T-cell (primary cell): ENCODE results near the gene KIF4A. TPM values are rescaled to one million over a fixed set of nuclear protein-coding genes. Genes with fewer than 3 reads are reported as not detected.
"Not testable (repeated sequence)": the region's sequence is repeated elsewhere in the genome, so short reads cannot be mapped to it uniquely, and the experiment has no call there.

Experiments
- ATAC-seq, 4 experiments: fragments of 200-7000 bp in 3 of 4; fragments of 150-1000 bp in 1 of 4; cut with Tn5 transposase; replicated peaks in 1 of 4; 1 replicate in 3 of 4; 2 replicates in 1 of 4; pipeline ENCODE4 v1.10.0; 2021; ENCODE audit warnings: moderate library complexity in 3 of 4, mild to moderate bottlenecking in 2 of 4, moderate number of reproducible peaks in 1 of 4
- CTCF ChIA-PET, 2 donors: fragments of 300-600 bp; sonication (Branson Sonifier 250); formaldehyde crosslinking; loops; one replicate each; lab custom pipeline; 2022; ENCODE audit warnings: antibody characterized with exemption in 2 of 2; lab: Charles Lee
- POLR2A ChIA-PET, 2 donors: fragments of 300-600 bp; sonication (Branson Sonifier 250); formaldehyde crosslinking; loops; one replicate each; lab custom pipeline; 2022; ENCODE audit warnings: antibody characterized with exemption in 2 of 2; lab: Charles Lee
- DNase-seq, 35 experiments: peaks; one replicate each; pipeline versions ENCODE4 v3.0.0 to v3.0.0-alpha.2; 2013 to 2023
- H3K27ac ChIP-seq: one replicate; pipeline ENCODE4 v1.5.1; 2013; ENCODE audit warnings: low read length
- H3K27me3 ChIP-seq, 2 experiments: replicated peaks in 1 of 2; 1 replicate in 1 of 2; 2 replicates in 1 of 2; pipeline versions ENCODE4 v1.6.1 to v1.7.0; 2013; ENCODE audit warnings: low read length in 1 of 2, mixed read lengths in 1 of 2; ENCODE audit not compliant: control insufficient read depth in 2 of 2, insufficient read depth in 2 of 2; ENCODE audit errors: extremely low read depth in 1 of 2
- H3K36me3 ChIP-seq, 2 donors: 1 replicate in 1 of 2; 2 replicates in 1 of 2; pipeline versions ENCODE4 v1.6.1 to v1.7.0; 2013; ENCODE audit warnings: low read length in 1 of 2; ENCODE audit not compliant: control insufficient read depth in 2 of 2, insufficient read depth in 1 of 2; ENCODE audit errors: extremely low read depth in 1 of 2
- H3K4me1 ChIP-seq, 2 experiments: 1 replicate in 1 of 2; 2 replicates in 1 of 2; pipeline versions ENCODE4 v1.6.1 to v1.7.0; 2013; ENCODE audit warnings: low read length in 2 of 2, mixed read lengths in 1 of 2; ENCODE audit not compliant: insufficient read depth in 2 of 2, control insufficient read depth in 1 of 2; ENCODE audit errors: extremely low read depth in 1 of 2
- H3K4me3 ChIP-seq, 2 donors: 1 replicate in 1 of 2; 2 replicates in 1 of 2; pipeline versions ENCODE4 v1.5.1 to v1.7.0; 2013; ENCODE audit warnings: mild to moderate bottlenecking in 2 of 2, low read length in 1 of 2, moderate library complexity in 1 of 2; ENCODE audit not compliant: control insufficient read depth in 1 of 2; ENCODE audit errors: extremely low read depth in 1 of 2
- H3K9me3 ChIP-seq: 2 replicates; pipeline ENCODE4 v1.7.0; 2013
- H3K27ac Mint-ChIP-seq, 2 donors: one replicate each; pipeline ENCODE4 v1.8.0; 2020 to 2021; ENCODE audit warnings: mild to moderate bottlenecking in 2 of 2, mixed read lengths in 2 of 2
- H3K27me3 Mint-ChIP-seq, 2 donors: one replicate each; pipeline ENCODE4 v1.8.0; 2021 to 2022; ENCODE audit warnings: mixed read lengths in 2 of 2
- H3K36me3 Mint-ChIP-seq: one replicate; pipeline ENCODE4 v1.8.0; 2021; ENCODE audit warnings: mixed read lengths
- H3K4me1 Mint-ChIP-seq, 3 donors: one replicate each; pipeline ENCODE4 v1.8.0; 2020 to 2022; ENCODE audit warnings: mixed read lengths in 3 of 3, mild to moderate bottlenecking in 1 of 3
- H3K4me3 Mint-ChIP-seq, 3 donors: one replicate each; pipeline ENCODE4 v1.8.0; 2020 to 2022; ENCODE audit warnings: mild to moderate bottlenecking in 3 of 3, mixed read lengths in 3 of 3, moderate library complexity in 3 of 3
- H3K9me3 Mint-ChIP-seq, 3 donors: one replicate each; pipeline ENCODE4 v1.8.0; 2020 to 2022; ENCODE audit warnings: mixed read lengths in 3 of 3
- WGBS: methylation state at CpG from one replicate; pipeline ENCODE4 v1.1.5; 2013; ENCODE audit warnings: missing lambda C conversion rate; ENCODE audit not compliant: insufficient coverage; 5-methylcytosine and 5-hydroxymethylcytosine counted together
- total RNA-seq, 35 experiments: library from RNA in 6 of 35; stranded (reverse) in 6 of 35; fragments of 120-200 nt in 1 of 35; gene quantifications; one replicate each; pipeline versions ENCODE4 v1.2.1 to v1.2.4 and lab custom pipeline; 2013 to 2026

Gene KIF4A
- total RNA-seq, 5 donors from 2014 or later (not counting 1 experiment from before 2014, with no cell fraction given) = 0.15 to 0.59 (median 0.35) TPM

DNA sequence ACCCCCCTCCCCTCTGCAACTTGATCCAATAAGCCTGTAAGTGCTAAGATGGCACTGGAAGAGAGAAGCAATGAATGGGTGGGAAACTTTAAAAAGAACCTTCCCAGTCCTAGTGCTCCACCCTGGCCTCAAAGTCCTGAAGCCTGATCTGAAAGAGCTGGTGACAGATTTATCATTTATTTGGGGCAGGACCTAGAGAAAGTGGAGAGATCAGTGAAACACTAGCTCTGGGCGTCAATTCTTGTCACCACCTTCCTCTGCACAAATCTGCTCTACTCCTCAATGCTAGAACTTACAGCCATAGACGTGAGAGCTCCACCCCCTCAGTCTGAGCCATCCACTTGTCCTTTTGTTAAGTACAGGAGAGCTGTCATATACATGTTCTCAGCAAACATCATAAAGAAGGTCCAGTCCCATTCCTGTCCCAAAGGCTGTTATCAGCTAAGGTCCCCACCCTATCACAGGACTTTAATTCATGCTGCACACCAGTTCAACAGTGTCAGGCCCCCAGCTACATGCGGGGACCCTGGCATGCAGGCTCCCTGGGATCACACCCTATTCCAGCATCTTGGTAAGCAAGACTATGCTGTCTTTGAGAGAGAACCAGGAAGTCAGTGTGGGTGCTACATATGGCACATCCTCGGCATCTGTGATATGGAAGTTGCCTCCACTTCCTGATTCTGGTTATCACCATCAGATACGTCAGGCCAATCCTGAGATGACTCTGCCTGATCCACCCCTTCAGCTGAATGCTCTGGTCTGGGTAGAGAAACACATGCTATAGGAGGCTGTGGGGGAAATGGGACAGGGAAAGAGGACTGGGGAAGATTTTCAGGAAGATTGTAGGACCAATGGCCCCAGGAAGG lies 32.2 kb upstream of the KIF4A start:
- Mint-ChIP-seq H3K4me3 (no peak overlapping the region), H3K4me1 (no peaks in the 10 kb centered on the region), H3K36me3 (peaks cover 30% of the 10 kb centered on the region), H3K9me3 (no peaks in the 10 kb centered on the region), H3K27me3 (peaks cover 0 to 15% of the 10 kb centered on the region in 2 donors), H3K27ac (no peak overlapping the region)
- DNase-seq (no peak), ATAC-seq (no peak)
- Histone ChIP-seq H3K36me3 (no peaks in the 10 kb centered on the region), H3K27ac (no peak overlapping the region), H3K4me3 (no peak overlapping the region), H3K9me3 (no peaks in the 10 kb centered on the region), H3K27me3 (no peaks in the 10 kb centered on the region), H3K4me1 (no peaks in the 10 kb centered on the region)
- CTCF ChIA-PET = no interaction called here
- POLR2A ChIA-PET = no interaction called here
- WGBS = no CpG with 5 or more reads among the region's 5 CpGs

- ChIA-PET POLR2A (no interaction called here), CTCF (interaction anchor here in 1 of 2 donors (0.5 kb wide), 1 partner anchor 1146 kb away, joined by 6 read pairs; no protein-coding TSS in a partner anchor)
- Mint-ChIP-seq H3K27me3 (peaks cover 0 to 16% of the 10 kb centered on the region in 2 donors), H3K36me3 (peaks cover 9% of the 10 kb centered on the region), H3K9me3 (no peaks in the 10 kb centered on the region), H3K4me1 (no peaks in the 10 kb centered on the region), H3K27ac (no peak within 1 kb of the TSS), H3K4me3 (no peak within 1 kb of the TSS)
- Histone ChIP-seq H3K9me3 (no peaks in the 10 kb centered on the region), H3K27me3 (no peaks in the 10 kb centered on the region), H3K36me3 (no peaks in the 10 kb centered on the region), H3K4me1 (no peaks in the 10 kb centered on the region), H3K4me3 (no peak within 1 kb of the TSS), H3K27ac (no peak within 1 kb of the TSS)
- no peak for DNase-seq
- no CpG with 5 or more reads among the region's 4 CpGs for WGBS
- no peak for ATAC-seq
These were observed 29.8 kb upstream of the KIF4A start, which contains the start of gene P2RY4 for GRCh38 chrX:70260104-70260503. Gene P2RY4, minus strand, starts transcription at chrX:70260204. Its CDS starts 580 bp downstream, at chrX:70259624.

DNA sequence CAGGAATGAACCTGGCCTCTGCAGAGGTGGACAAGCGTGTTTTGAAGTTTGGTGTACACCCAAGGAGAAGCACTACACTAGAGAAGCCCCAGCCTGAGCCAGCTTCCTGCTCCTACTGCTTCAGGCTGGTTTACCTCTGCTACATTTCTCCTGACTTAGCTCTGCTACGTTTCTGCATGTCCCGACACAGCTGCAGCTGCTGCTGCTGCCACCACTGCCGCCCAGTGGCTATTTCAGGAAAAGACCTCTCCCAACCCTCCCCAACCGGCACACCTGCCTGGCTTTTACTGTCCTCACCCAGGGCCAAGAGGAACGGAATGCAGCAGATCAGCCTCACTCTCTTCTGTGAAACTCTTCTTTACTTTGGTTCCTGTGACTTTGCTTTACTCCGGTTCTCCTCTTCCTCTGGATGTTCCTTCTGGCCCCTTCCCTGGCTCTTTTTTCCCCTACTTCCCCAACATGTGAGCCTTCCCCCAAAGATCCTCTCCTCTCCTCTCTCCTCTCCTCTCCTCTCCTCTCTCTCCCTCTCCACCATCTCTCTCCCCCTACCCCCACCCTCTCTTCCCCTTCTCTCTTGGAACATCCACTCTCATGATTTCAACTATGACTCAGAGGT lies 26.8 kb upstream of the KIF4A start:
- Histone ChIP-seq H3K27me3 (no peaks in the 10 kb centered on the region), H3K36me3 (no peaks in the 10 kb centered on the region), H3K27ac (no peak overlapping the region), H3K9me3 (no peaks in the 10 kb centered on the region), H3K4me3 (no peak overlapping the region), H3K4me1 (no peaks in the 10 kb centered on the region)
- peaks cover 15% of the 10 kb centered on the region for H3K36me3 Mint-ChIP-seq
- no peak overlapping the region for H3K27ac Mint-ChIP-seq
- ChIA-PET POLR2A (no interaction called here), CTCF (no interaction called here)
- DNase-seq (peak in 10 of 35 experiments; percentile 2 to 15 (median 8)), ATAC-seq (peak in 2 of 4 experiments; percentile 29 to 36)
- H3K9me3 Mint-ChIP-seq = no peaks in the 10 kb centered on the region
- 30% methylated on average over 4 of the region's 7 CpGs for WGBS
- H3K27me3 Mint-ChIP-seq = peaks cover 0 to 20% of the 10 kb centered on the region in 2 donors
- no peaks in the 10 kb centered on the region for H3K4me1 Mint-ChIP-seq
- H3K4me3 Mint-ChIP-seq = no peak overlapping the region

DNA sequence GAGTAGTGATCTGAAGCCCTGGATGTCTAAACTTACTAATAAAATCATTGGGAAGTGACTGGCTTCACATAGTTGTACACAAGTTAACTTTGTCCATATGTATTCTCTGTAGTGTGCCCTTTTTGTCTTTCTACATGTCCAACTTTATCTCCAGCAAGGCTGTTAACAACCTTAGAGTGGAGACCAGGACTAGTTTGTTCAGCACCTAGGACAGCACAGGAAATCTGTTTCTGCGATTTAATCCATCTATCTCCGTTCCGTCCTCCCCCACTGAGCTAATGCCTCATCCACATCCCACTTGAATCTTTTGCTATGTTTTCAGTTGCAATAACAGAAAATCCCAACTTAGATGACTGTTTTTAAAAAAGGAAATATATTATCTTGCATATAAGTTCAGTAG lies 25.1 kb upstream of the KIF4A start:
- no peaks in the 10 kb centered on the region for H3K36me3 ChIP-seq
- H3K27me3 ChIP-seq = no peaks in the 10 kb centered on the region
- WGBS = no CpG with 5 or more reads among the region's 3 CpGs
- CTCF ChIA-PET = no interaction called here
- H3K36me3 Mint-ChIP-seq = peaks cover 7% of the 10 kb centered on the region
- no peak overlapping the region for H3K27ac Mint-ChIP-seq
- H3K27ac ChIP-seq = no peak overlapping the region
- POLR2A ChIA-PET = no interaction called here
- DNase-seq (no peak), ATAC-seq (no peak)
- H3K27me3 Mint-ChIP-seq = peaks cover 0 to 21% of the 10 kb centered on the region in 2 donors
- no peak overlapping the region for H3K4me3 Mint-ChIP-seq
- no peaks in the 10 kb centered on the region for H3K9me3 ChIP-seq
- H3K4me3 ChIP-seq = no peak overlapping the region
- no peaks in the 10 kb centered on the region for H3K9me3 Mint-ChIP-seq
- H3K4me1 Mint-ChIP-seq = no peaks in the 10 kb centered on the region
- no peaks in the 10 kb centered on the region for H3K4me1 ChIP-seq

GRCh38 chrX:70268034-70268433 lies 21.9 kb upstream of the KIF4A start, which contains the start of gene ARR3:
Gene ARR3, plus strand, starts transcription at chrX:70268334. Its CDS starts 1,052 bp downstream, at chrX:70269386.
- no peak within 1 kb of the TSS for H3K27ac Mint-ChIP-seq
- H3K36me3 Mint-ChIP-seq = peaks cover 7% of the 10 kb centered on the region
- DNase-seq (no peak), ATAC-seq (no peak)
- no peaks in the 10 kb centered on the region for H3K36me3 ChIP-seq
- H3K27ac ChIP-seq = no peak within 1 kb of the TSS
- no peak within 1 kb of the TSS for H3K4me3 ChIP-seq
- CTCF ChIA-PET = no interaction called here
- no peaks in the 10 kb centered on the region for H3K27me3 ChIP-seq
- H3K9me3 ChIP-seq = no peaks in the 10 kb centered on the region
- POLR2A ChIA-PET = no interaction called here
- H3K4me1 ChIP-seq = no peaks in the 10 kb centered on the region
- peaks cover 0 to 23% of the 10 kb centered on the region in 2 donors for H3K27me3 Mint-ChIP-seq
- H3K4me1 Mint-ChIP-seq = no peaks in the 10 kb centered on the region
- no peak within 1 kb of the TSS for H3K4me3 Mint-ChIP-seq
- no peaks in the 10 kb centered on the region for H3K9me3 Mint-ChIP-seq

DNA sequence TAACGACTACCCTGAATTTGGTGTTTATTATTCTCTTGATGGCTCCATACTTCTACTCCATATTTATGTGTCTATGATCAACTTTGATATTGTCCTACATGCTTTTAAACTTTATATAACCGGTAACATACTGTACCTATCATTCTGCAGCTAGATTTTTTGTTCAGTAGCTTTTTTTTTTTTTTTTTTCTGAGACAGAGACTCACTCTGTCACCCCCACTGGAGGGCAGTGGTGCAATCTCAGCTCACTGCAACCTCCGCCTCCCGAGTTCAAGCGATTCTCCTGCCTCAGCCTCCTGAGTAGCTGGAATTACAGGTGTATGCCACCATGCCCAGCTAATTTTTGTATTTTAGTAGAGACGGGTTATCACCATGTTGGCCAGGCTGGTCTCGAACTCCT lies 15.9 kb upstream of the KIF4A start:
- H3K4me1 Mint-ChIP-seq, H3K27ac ChIP-seq, H3K27me3 ChIP-seq, H3K9me3 Mint-ChIP-seq, H3K36me3 Mint-ChIP-seq, ATAC-seq, H3K4me3 Mint-ChIP-seq, H3K4me1 ChIP-seq, DNase-seq, H3K27ac Mint-ChIP-seq, H3K9me3 ChIP-seq, H3K4me3 ChIP-seq, H3K36me3 ChIP-seq: not testable (repeated sequence)
- WGBS = 100% methylated on average over 1 of the region's 7 CpGs
- ChIA-PET CTCF (interaction anchor here (0.6 to 0.9 kb wide), 3 partner anchors 15 to 1097 kb away, joined by 4 to 7 read pairs (median 6); no protein-coding TSS in a partner anchor), POLR2A (interaction anchor here in 1 of 2 donors (0.6 kb wide), 1 partner anchor 10 kb away, joined by 4 read pairs; no protein-coding TSS in a partner anchor)
- peaks cover 0 to 14% of the 10 kb centered on the region in 2 donors for H3K27me3 Mint-ChIP-seq
